Renal cortical epithelial cell (primary cell): ENCODE results near the gene DMBX1. TPM values are rescaled to one million over a fixed set of nuclear protein-coding genes. Genes with fewer than 3 reads are reported as not detected.

Experiments used
- total RNA-seq: library from RNA; depleted of rRNA; stranded (reverse); fragments of >200 nt; gene quantifications from 2 replicates; pipeline ENCODE4 v1.2.3, GENCODE V29; 2014

Gene DMBX1
- total RNA-seq, 1 donor from 2014 or later = not detected

Other genes starting within 250 kb of the DMBX1 start
- gene RAD54L, start 242.1 kb upstream of the DMBX1 start, total RNA-seq = 1.9 and 5.4 TPM in 2 replicates
- gene LRRC41, start 186.2 kb upstream of the DMBX1 start, total RNA-seq = 106 and 118 TPM in 2 replicates
- 526 and 736 TPM in 2 replicates for gene UQCRH, start 186.1 kb upstream of the DMBX1 start, total RNA-seq
- 21.7 and 27.4 TPM in 2 replicates for gene NSUN4, start 149.0 kb upstream of the DMBX1 start, total RNA-seq
- gene FAAH, start 95.5 kb upstream of the DMBX1 start, total RNA-seq = 10.8 and 16.1 TPM in 2 replicates
- not detected in 2 replicates for gene KNCN, start 61.8 kb downstream of the DMBX1 start, total RNA-seq
- gene MKNK1, start 114.4 kb downstream of the DMBX1 start, total RNA-seq = 17.7 and 20.0 TPM in 2 replicates
- 7.6 and 11.5 TPM in 2 replicates for gene MOB3C, start 127.0 kb downstream of the DMBX1 start, total RNA-seq
- 36.8 and 49.9 TPM in 2 replicates for gene ATPAF1, start 178.5 kb downstream of the DMBX1 start, total RNA-seq
- not detected in 2 replicates for gene TEX38, start 182.0 kb downstream of the DMBX1 start, total RNA-seq
- 62.5 and 105 TPM in 2 replicates for gene EFCAB14, start 229.3 kb downstream of the DMBX1 start, total RNA-seq